HepG2 (cell line): ENCODE measurements around the gene STMN3. TPM values are rescaled to one million over a fixed set of nuclear protein-coding genes. Genes with fewer than 3 reads are reported as not detected.

Source experiments
- ATAC-seq: fragments of 200-7000 bp; cut with Tn5 transposase; 3 replicates; pipeline ENCODE4 v1.9.1; 2020; ENCODE audit warnings: mild to moderate bottlenecking, moderate library complexity
- BruUV-seq: library from RNA; stranded (reverse); fragments of 400-500 nt; replicated peaks from 2 replicates; lab custom pipeline; 2021; lab: Mats Ljungman, UMichigan
- CTCF ChIA-PET: fragments of 300-600 bp; formaldehyde crosslinking; extraction: SDS; loops from one replicate; lab custom pipeline; 2021; ENCODE audit warnings: low total read pairs, inconsistent platforms, low intra/inter-chr PET ratio; lab: Yijun Ruan, JAX
- POLR2A ChIA-PET: fragments of 350-600 bp; sonication (Branson Sonifier 250); formaldehyde crosslinking; loops from one replicate; lab custom pipeline; 2020; ENCODE audit warnings: antibody characterized with exemption, inconsistent platforms; lab: Yijun Ruan, JAX
- DNase-seq: peaks from one replicate; pipeline ENCODE4 v3.0.0-alpha.2; 2015; ENCODE audit warnings: low spot score
- FAIRE-seq: peaks from 3 replicates; lab custom pipeline; 2011; peaks lifted over from hg19 to GRCh38; lab: Jason Lieb, UNC
- H2AFZ ChIP-seq: one replicate; pipeline ENCODE4 v1.6.1; 2011; ENCODE audit warnings: low read length, inconsistent platforms
- H3K27ac ChIP-seq: fragments of 300-600 bp; 3 replicates; pipeline ENCODE4 v1.8.0; 2011; ENCODE audit warnings: mixed run types, mild to moderate bottlenecking, mixed read lengths, low read length, inconsistent platforms; ENCODE audit not compliant: insufficient read depth; ENCODE audit errors: extremely low read length
- H3K27me3 ChIP-seq, 2 experiments: fragments of 200-600 bp in 1 of 2; 2 replicates in 1 of 2; 3 replicates in 1 of 2; pipeline versions ENCODE4 v1.6.0 to v1.8.0; 2011; ENCODE audit warnings: low read length in 2 of 2, mild to moderate bottlenecking in 2 of 2, moderate library complexity in 2 of 2, inconsistent platforms in 1 of 2; ENCODE audit not compliant: insufficient read depth in 2 of 2, control insufficient read depth in 1 of 2
- H3K36me3 ChIP-seq, 2 experiments: fragments of 200-600 bp in 1 of 2; replicated peaks in 1 of 2; 2 replicates in 1 of 2; 3 replicates in 1 of 2; pipeline versions ENCODE4 v1.5.1 to v1.8.0; 2011; ENCODE audit warnings: low read length in 2 of 2, inconsistent platforms in 1 of 2; ENCODE audit not compliant: insufficient read depth in 2 of 2, control insufficient read depth in 1 of 2
- H3K4me1 ChIP-seq: 2 replicates; pipeline ENCODE4 v1.5.1; 2012; ENCODE audit warnings: low read length, inconsistent platforms; ENCODE audit not compliant: insufficient read depth
- H3K4me2 ChIP-seq: 2 replicates; pipeline ENCODE4 v1.6.0; 2011; ENCODE audit warnings: low read depth, low read length, inconsistent platforms
- H3K4me3 ChIP-seq, 3 experiments: fragments of 200-600 bp in 1 of 3; sonication (generic), shearing (Covaris generic) in 1 of 3; replicated peaks in 1 of 3; 2 replicates each; pipeline ENCODE4 v1.5.1; 2011 to 2016; ENCODE audit warnings: low read length in 3 of 3, inconsistent platforms in 2 of 3, low read depth in 2 of 3, mild to moderate bottlenecking in 2 of 3, control low read depth in 1 of 3, mixed read lengths in 1 of 3; ENCODE audit not compliant: insufficient read depth in 1 of 3
- H3K79me2 ChIP-seq: one replicate; pipeline ENCODE4 v1.6.1; 2011; ENCODE audit warnings: low read length, inconsistent platforms; ENCODE audit not compliant: insufficient read depth
- H3K9ac ChIP-seq: 2 replicates; pipeline ENCODE4 v1.6.0; 2011; ENCODE audit warnings: mild to moderate bottlenecking, low read depth, low read length, inconsistent platforms; ENCODE audit not compliant: insufficient read depth
- H3K9me3 ChIP-seq: 2 replicates; pipeline ENCODE4 v1.5.1; 2012; ENCODE audit warnings: mild to moderate bottlenecking, low read length
- H4K20me1 ChIP-seq: 2 replicates; pipeline ENCODE4 v1.6.0; 2011; ENCODE audit warnings: inconsistent platforms, mild to moderate bottlenecking, low read length, moderate library complexity; ENCODE audit not compliant: insufficient read depth
- CBX1 ChIP-seq: IDR thresholded peaks from one replicate; pipeline ENCODE4 v1.6.1; 2016; ENCODE audit warnings: antibody characterized with exemption, low read depth
- GATAD1 ChIP-seq: IDR thresholded peaks from 2 replicates; pipeline ENCODE4 v1.6.1; 2016; ENCODE audit warnings: missing genetic modification reagents, missing compliant biosample characterization
- HNRNPH1 ChIP-seq: fragments of 200-400 bp; formaldehyde crosslinking; optimal IDR thresholded peaks from 2 replicates; pipeline ENCODE3; 2017; ENCODE audit warnings: mild to moderate bottlenecking, low read depth, low read length
- MEIS2 ChIP-seq: sonication (generic); formaldehyde crosslinking; IDR thresholded peaks from 2 replicates; pipeline ENCODE4 v1.9.0; 2021; ENCODE audit warnings: mild to moderate bottlenecking, missing genetic modification reagents
- NBN ChIP-seq: fragments of 450-650 bp; conservative IDR thresholded peaks from 2 replicates; pipeline ENCODE4 v1.6.1; 2017
- NFATC3 ChIP-seq: sonication (generic); formaldehyde crosslinking; IDR thresholded peaks from 2 replicates; pipeline ENCODE4 v1.5.1; 2020; ENCODE audit warnings: mild to moderate bottlenecking, missing genetic modification reagents
- NFE2L1 ChIP-seq: sonication (generic); formaldehyde crosslinking; IDR thresholded peaks from 2 replicates; pipeline ENCODE4 v1.4.0; 2020; ENCODE audit warnings: missing genetic modification reagents, mild to moderate bottlenecking, borderline replicate concordance
- NFRKB ChIP-seq: fragments of 450-650 bp; IDR thresholded peaks from 2 replicates; pipeline ENCODE4 v1.6.1; 2017
- POLR2A ChIP-seq, 2 experiments: IDR thresholded peaks; 2 replicates each; pipeline ENCODE4 v1.6.1; 2011; ENCODE audit warnings: low read depth in 2 of 2, low read length in 2 of 2, mild to moderate bottlenecking in 1 of 2, moderate library complexity in 1 of 2; ENCODE audit not compliant: insufficient read depth in 1 of 2
- PPARG ChIP-seq: conservative IDR thresholded peaks from 2 replicates; pipeline ENCODE4 v1.6.1; 2016; ENCODE audit warnings: missing biosample characterization, missing genetic modification reagents
- RELA ChIP-seq: sonication (generic); formaldehyde crosslinking; IDR thresholded peaks from 2 replicates; pipeline ENCODE4 v1.4.0; 2020; ENCODE audit warnings: missing genetic modification reagents
- TAF1 ChIP-seq: sonication (generic); formaldehyde crosslinking; IDR thresholded peaks from 2 replicates; pipeline ENCODE4 v1.4.0; 2020; ENCODE audit warnings: missing genetic modification reagents
- THAP7 ChIP-seq: sonication (generic); formaldehyde crosslinking; IDR thresholded peaks from 2 replicates; pipeline ENCODE4 v1.8.1; 2023; ENCODE audit warnings: mild to moderate bottlenecking, missing genetic modification reagents
- ZFP36L2 ChIP-seq: sonication (generic); formaldehyde crosslinking; IDR thresholded peaks from 2 replicates; pipeline ENCODE4 v1.4.0; 2020; ENCODE audit warnings: missing genetic modification reagents
- ZNF274 ChIP-seq: sonication (generic); formaldehyde crosslinking; IDR thresholded peaks from 2 replicates; pipeline ENCODE4 v1.5.1; 2020; ENCODE audit warnings: mild to moderate bottlenecking, missing genetic modification reagents
- ZNF33B ChIP-seq: sonication (generic); formaldehyde crosslinking; IDR thresholded peaks from 2 replicates; pipeline ENCODE4 v1.5.1; 2020; ENCODE audit warnings: mild to moderate bottlenecking, missing genetic modification reagents
- ZNF720 ChIP-seq: sonication (generic); formaldehyde crosslinking; IDR thresholded peaks from 2 replicates; pipeline ENCODE4 v1.4.0; 2020; ENCODE audit warnings: missing genetic modification reagents
- ZNF841 ChIP-seq: sonication (generic); formaldehyde crosslinking; IDR thresholded peaks from 2 replicates; pipeline ENCODE4 v1.8.1; 2023; ENCODE audit warnings: missing genetic modification reagents, borderline replicate concordance
- ZSCAN25 ChIP-seq: sonication (generic); formaldehyde crosslinking; IDR thresholded peaks from 2 replicates; pipeline ENCODE4 v1.8.0; 2022; ENCODE audit warnings: mild to moderate bottlenecking, missing genetic modification reagents
- WGBS: methylation state at CpG from one replicate; pipeline ENCODE4 v1.1.6; 2017; ENCODE audit warnings: low lambda C conversion rate; 5-methylcytosine and 5-hydroxymethylcytosine counted together
- in situ Hi-C: cut with HindIII; loops from 2 replicates; pipeline ENCODE4 v1.10.0; 2017; ENCODE audit warnings: low pct_unique_long_range_greater_than_20kb; ENCODE audit not compliant: extremely low pct_ligation_motif_present
- intact Hi-C: fragments of 100-400 bp; cut with micrococcal nuclease; formaldehyde crosslinking; loops from one replicate; pipeline ENCODE4 v1.10.0; 2022; ENCODE audit not compliant: unreplicated experiment
- polyA plus RNA-seq, 8 experiments: library from polyadenylated mRNA; depleted of rRNA in 3 of 8; stranded (reverse) in 7 of 8; unstranded in 1 of 8; fragments of >200 nt; fragmentation: Illumina TruSeq in 4 of 8; extraction: Trizol in 4 of 8; gene quantifications; 2 replicates each; pipeline versions ENCODE4 v1.2.1 to v1.2.3, GENCODE V29; 2011 to 2016; ENCODE audit warnings: low read depth in 4 of 8, missing spikeins in 1 of 8, mixed read lengths in 1 of 8; ENCODE audit not compliant: insufficient read depth in 1 of 8
- total RNA-seq, 5 experiments: library from RNA; depleted of rRNA; stranded (reverse); fragments of >200 nt; fragmentation: Illumina TruSeq; extraction: Trizol; gene quantifications; 2 replicates each; pipeline ENCODE4 v1.2.3, GENCODE V29; 2016; ENCODE audit warnings: low read depth in 1 of 5
- TF ChIP-seq, protein P1 (sequence below): sonication (generic); formaldehyde crosslinking; IDR thresholded peaks from 2 replicates; pipeline ENCODE4 v1.5.0; 2020; ENCODE audit warnings: mild to moderate bottlenecking, missing genetic modification reagents, moderate library complexity
- TF ChIP-seq, protein P2 (sequence below): sonication (generic); formaldehyde crosslinking; IDR thresholded peaks from 2 replicates; pipeline ENCODE4 v1.4.0; 2020; ENCODE audit warnings: missing genetic modification reagents

STMN3 gene
- total and polyA plus RNA-seq, 2 of the 13 experiments (the other 11 are each of a cell fraction or from before 2014, with no cell fraction given): 21.0 to 48.3 TPM

GRCh38 chr20:63625771-63626423 lies 27.3 kb downstream of the STMN3 start (continued):
- TF ChIP-seq ZNF841 (CRISPR knock-in tag) (no peak), ZNF274 (CRISPR knock-in tag) (peak; percentile 17; the same call in 1 of the 2 replicates), POLR2A (IDR thresholded peaks at IDR 0.05; ENCODE audit: insufficient read depth in 1 of 2, low read depth in 2 of 2, low read length in 2 of 2) (peak in 1 of 2 experiments; percentile 67; a peak in 3 of 4 replicates), ZFP36L2 (CRISPR knock-in tag) (no peak)

- 82% methylated on average over 15 of the region's 15 CpGs for WGBS
- ATAC-seq (no peak), DNase-seq (peak; percentile 80), FAIRE-seq (peak; percentile 72)
- H3K4me2 ChIP-seq: peak overlapping the region; percentile 21; the same call in 1 of the 2 replicates
- H3K9me3 ChIP-seq: no peaks in the 10 kb centered on the region
- ChIA-PET CTCF (no interaction called here), POLR2A (interaction anchor here (1.3 to 2.3 kb wide), 4 partner anchors 17 to 50 kb away, joined by 3 to 12 read pairs (median 8); partner anchors contain the start of gene HELZ2)
- H3K27ac ChIP-seq: peak overlapping the region; percentile 7
- no peaks in the 10 kb centered on the region; a peak in 1 of 5 replicates for H3K27me3 ChIP-seq
- peaks cover 38% of the 10 kb centered on the region for H3K4me1 ChIP-seq
- BruUV-seq: no TSS peak
- no peaks in the 10 kb centered on the region for H4K20me1 ChIP-seq
- no peak overlapping the region for H3K4me3 ChIP-seq
- H3K36me3 ChIP-seq: peaks cover 2% of the 10 kb centered on the region in 2 experiments; a peak in 1 of 5 replicates
- no peak overlapping the region for H3K9ac ChIP-seq
- peaks cover 47% of the 10 kb centered on the region for H3K79me2 ChIP-seq
- in situ Hi-C loops: no loop called here
- intact Hi-C loops: no loop called here
- no peak overlapping the region for H2AFZ ChIP-seq
- no peak for TF ChIP-seq TAF1 (CRISPR knock-in tag)
- no peak for TF ChIP-seq THAP7 (CRISPR knock-in tag)
- no peak for TF ChIP-seq ZSCAN25 (CRISPR knock-in tag)
- TF ChIP-seq, protein P1, sequence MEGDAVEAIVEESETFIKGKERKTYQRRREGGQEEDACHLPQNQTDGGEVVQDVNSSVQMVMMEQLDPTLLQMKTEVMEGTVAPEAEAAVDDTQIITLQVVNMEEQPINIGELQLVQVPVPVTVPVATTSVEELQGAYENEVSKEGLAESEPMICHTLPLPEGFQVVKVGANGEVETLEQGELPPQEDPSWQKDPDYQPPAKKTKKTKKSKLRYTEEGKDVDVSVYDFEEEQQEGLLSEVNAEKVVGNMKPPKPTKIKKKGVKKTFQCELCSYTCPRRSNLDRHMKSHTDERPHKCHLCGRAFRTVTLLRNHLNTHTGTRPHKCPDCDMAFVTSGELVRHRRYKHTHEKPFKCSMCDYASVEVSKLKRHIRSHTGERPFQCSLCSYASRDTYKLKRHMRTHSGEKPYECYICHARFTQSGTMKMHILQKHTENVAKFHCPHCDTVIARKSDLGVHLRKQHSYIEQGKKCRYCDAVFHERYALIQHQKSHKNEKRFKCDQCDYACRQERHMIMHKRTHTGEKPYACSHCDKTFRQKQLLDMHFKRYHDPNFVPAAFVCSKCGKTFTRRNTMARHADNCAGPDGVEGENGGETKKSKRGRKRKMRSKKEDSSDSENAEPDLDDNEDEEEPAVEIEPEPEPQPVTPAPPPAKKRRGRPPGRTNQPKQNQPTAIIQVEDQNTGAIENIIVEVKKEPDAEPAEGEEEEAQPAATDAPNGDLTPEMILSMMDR (CRISPR knock-in tag): peak; percentile 61
- TF ChIP-seq HNRNPH1: no peak
- peak; percentile 71 for TF ChIP-seq CBX1
- TF ChIP-seq NBN: no peak
- no peak for TF ChIP-seq NFATC3 (CRISPR knock-in tag)
- no peak for TF ChIP-seq NFE2L1 (CRISPR knock-in tag)
- TF ChIP-seq GATAD1 (CRISPR knock-in tag): peak; percentile 43; the same call in 1 of the 2 replicates
- TF ChIP-seq, protein P2, sequence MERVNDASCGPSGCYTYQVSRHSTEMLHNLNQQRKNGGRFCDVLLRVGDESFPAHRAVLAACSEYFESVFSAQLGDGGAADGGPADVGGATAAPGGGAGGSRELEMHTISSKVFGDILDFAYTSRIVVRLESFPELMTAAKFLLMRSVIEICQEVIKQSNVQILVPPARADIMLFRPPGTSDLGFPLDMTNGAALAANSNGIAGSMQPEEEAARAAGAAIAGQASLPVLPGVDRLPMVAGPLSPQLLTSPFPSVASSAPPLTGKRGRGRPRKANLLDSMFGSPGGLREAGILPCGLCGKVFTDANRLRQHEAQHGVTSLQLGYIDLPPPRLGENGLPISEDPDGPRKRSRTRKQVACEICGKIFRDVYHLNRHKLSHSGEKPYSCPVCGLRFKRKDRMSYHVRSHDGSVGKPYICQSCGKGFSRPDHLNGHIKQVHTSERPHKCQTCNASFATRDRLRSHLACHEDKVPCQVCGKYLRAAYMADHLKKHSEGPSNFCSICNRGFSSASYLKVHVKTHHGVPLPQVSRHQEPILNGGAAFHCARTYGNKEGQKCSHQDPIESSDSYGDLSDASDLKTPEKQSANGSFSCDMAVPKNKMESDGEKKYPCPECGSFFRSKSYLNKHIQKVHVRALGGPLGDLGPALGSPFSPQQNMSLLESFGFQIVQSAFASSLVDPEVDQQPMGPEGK (CRISPR knock-in tag): peak; percentile 36; the same call in 1 of the 2 replicates
- TF ChIP-seq MEIS2 (CRISPR knock-in tag): no peak
- no peak for TF ChIP-seq ZNF33B
- no peak for TF ChIP-seq PPARG (CRISPR knock-in tag)
- TF ChIP-seq ZNF720 (CRISPR knock-in tag): no peak
- no peak for TF ChIP-seq RELA (CRISPR knock-in tag)
- TF ChIP-seq NFRKB: no peak
Measured at GRCh38 chr20:63624486-63624885, 28.7 kb downstream of the STMN3 start.
